CD14-positive monocyte (primary cell): ENCODE data around the gene E2F7. TPM values are rescaled to one million over a fixed set of nuclear protein-coding genes. Genes with fewer than 3 reads are reported as not detected.
A peak's percentile ranks its signal among the peaks of the same experiment; 100 is the strongest.

ENCODE experiments used
- DNase-seq, 3 donors: peaks; one replicate each; pipeline ENCODE4 v3.0.0-alpha.2; 2011 to 2022
- H2AFZ ChIP-seq: 2 replicates; pipeline ENCODE4 v1.6.0; 2012; ENCODE audit warnings: mild to moderate bottlenecking, low read depth, low read length, inconsistent platforms; ENCODE audit not compliant: insufficient read depth, poor library complexity, severe bottlenecking
- H3K27ac ChIP-seq, 2 donors: 1 replicate in 1 of 2; 2 replicates in 1 of 2; pipeline ENCODE4 v1.5.1; 2012 to 2013; ENCODE audit warnings: low read length in 2 of 2, control low read depth in 1 of 2, inconsistent platforms in 1 of 2, low read depth in 1 of 2, mild to moderate bottlenecking in 1 of 2
- H3K27me3 ChIP-seq, 2 donors: one replicate each; pipeline versions ENCODE4 v1.6.0 to v1.6.1; 2011 to 2013; ENCODE audit warnings: low read length in 2 of 2; ENCODE audit not compliant: control insufficient read depth in 2 of 2, insufficient read depth in 2 of 2
- H3K36me3 ChIP-seq, 2 donors: replicated peaks in 1 of 2; 1 replicate in 1 of 2; 2 replicates in 1 of 2; pipeline versions ENCODE4 v1.5.1 to v1.6.1; 2012 to 2013; ENCODE audit warnings: low read length in 2 of 2, control low read depth in 1 of 2, inconsistent platforms in 1 of 2, mild to moderate bottlenecking in 1 of 2; ENCODE audit not compliant: insufficient read depth in 2 of 2, control insufficient read depth in 1 of 2
- H3K4me1 ChIP-seq, 2 donors: 1 replicate in 1 of 2; 2 replicates in 1 of 2; pipeline versions ENCODE4 v1.5.1 to v1.6.1; 2012 to 2013; ENCODE audit warnings: low read length in 2 of 2, control low read depth in 1 of 2, inconsistent platforms in 1 of 2, mild to moderate bottlenecking in 1 of 2, moderate library complexity in 1 of 2; ENCODE audit not compliant: insufficient read depth in 2 of 2, control insufficient read depth in 1 of 2
- H3K4me2 ChIP-seq: replicated peaks from 2 replicates; pipeline ENCODE3; 2012; ENCODE audit warnings: low read length, moderate library complexity, mild to moderate bottlenecking; ENCODE audit not compliant: poor library complexity, severe bottlenecking; ENCODE audit errors: extremely low read depth
- H3K4me3 ChIP-seq, 3 experiments: fragments of 200-600 bp in 1 of 3; sonication (generic) in 1 of 3; replicated peaks in 1 of 3; 1 replicate in 2 of 3; 2 replicates in 1 of 3; pipeline ENCODE4 v1.5.1; 2011 to 2013; ENCODE audit warnings: low read length in 3 of 3, mild to moderate bottlenecking in 3 of 3, control low read depth in 2 of 3, low read depth in 2 of 3, inconsistent platforms in 1 of 3, moderate library complexity in 1 of 3
- H3K79me2 ChIP-seq: 2 replicates; pipeline ENCODE4 v1.6.0; 2012; ENCODE audit warnings: mild to moderate bottlenecking, control low read depth, inconsistent platforms, low read length, moderate library complexity; ENCODE audit not compliant: insufficient read depth
- H3K9ac ChIP-seq: 2 replicates; pipeline ENCODE4 v1.6.0; 2017; ENCODE audit warnings: low read length, mild to moderate bottlenecking; ENCODE audit not compliant: insufficient read depth, poor library complexity, severe bottlenecking
- H3K9me3 ChIP-seq, 2 donors: replicated peaks in 1 of 2; 1 replicate in 1 of 2; 2 replicates in 1 of 2; pipeline versions ENCODE4 v1.5.1 to v1.6.1; 2012 to 2013; ENCODE audit warnings: low read length in 2 of 2, control low read depth in 1 of 2; ENCODE audit not compliant: control insufficient read depth in 1 of 2, insufficient read depth in 1 of 2
- H4K20me1 ChIP-seq: 2 replicates; pipeline ENCODE4 v1.6.0; 2012; ENCODE audit warnings: mild to moderate bottlenecking, low read length, control low read depth, moderate library complexity; ENCODE audit not compliant: insufficient read depth
- H3K27ac Mint-ChIP-seq, 7 donors: one replicate each; pipeline ENCODE4 v1.8.0; 2020; ENCODE audit warnings: mild to moderate bottlenecking in 7 of 7, mixed read lengths in 7 of 7, moderate library complexity in 6 of 7, inconsistent platforms in 2 of 7
- H3K27me3 Mint-ChIP-seq, 3 donors: one replicate each; pipeline ENCODE4 v1.8.0; 2021 to 2022; ENCODE audit warnings: low read depth in 3 of 3, mild to moderate bottlenecking in 3 of 3, mixed read lengths in 3 of 3, moderate library complexity in 3 of 3, inconsistent platforms in 1 of 3
- H3K36me3 Mint-ChIP-seq, 2 donors: one replicate each; pipeline ENCODE4 v1.8.0; 2020; ENCODE audit warnings: mixed read lengths in 2 of 2, inconsistent platforms in 1 of 2, mild to moderate bottlenecking in 1 of 2
- H3K4me1 Mint-ChIP-seq: one replicate; pipeline ENCODE4 v1.8.0; 2020; ENCODE audit warnings: mild to moderate bottlenecking, mixed read lengths
- H3K4me3 Mint-ChIP-seq, 2 donors: one replicate each; pipeline ENCODE4 v1.8.0; 2020; ENCODE audit warnings: mild to moderate bottlenecking in 2 of 2, mixed read lengths in 2 of 2, moderate library complexity in 1 of 2
- H3K9me3 Mint-ChIP-seq, 7 donors: one replicate each; pipeline ENCODE4 v1.8.0; 2020 to 2022; ENCODE audit warnings: mixed read lengths in 7 of 7, mild to moderate bottlenecking in 6 of 7, moderate library complexity in 6 of 7, inconsistent platforms in 2 of 7
- WGBS: methylation state at CpG from one replicate; pipeline ENCODE4 v1.1.5; 2013; ENCODE audit warnings: missing lambda C conversion rate; ENCODE audit not compliant: insufficient coverage; 5-methylcytosine and 5-hydroxymethylcytosine counted together
- intact Hi-C, 2 donors: fragments of 100-400 bp; cut with micrococcal nuclease; formaldehyde crosslinking; loops; one replicate each; pipeline versions ENCODE4 v1.15.0 to v1.15.1; 2023
- polyA plus RNA-seq, 3 donors: library from polyadenylated mRNA; depleted of rRNA in 1 of 3; unstranded in 2 of 3; stranded (reverse) in 1 of 3; fragments of 300-500 nt in 2 of 3; fragments of >200 nt in 1 of 3; fragmentation: Illumina TruSeq in 2 of 3; gene quantifications; 1 replicate in 2 of 3; 2 replicates in 1 of 3; pipeline ENCODE4 v1.2.3, GENCODE V29; 2012 to 2021
- TF ChIP-seq, protein P1 (sequence below): fragments of 200-600 bp; IDR thresholded peaks from one replicate; pipeline ENCODE4 v1.8.0; 2022; ENCODE audit warnings: antibody characterized with exemption, mild to moderate bottlenecking

Gene E2F7
- polyA plus RNA-seq, 3 donors = not detected

DNA sequence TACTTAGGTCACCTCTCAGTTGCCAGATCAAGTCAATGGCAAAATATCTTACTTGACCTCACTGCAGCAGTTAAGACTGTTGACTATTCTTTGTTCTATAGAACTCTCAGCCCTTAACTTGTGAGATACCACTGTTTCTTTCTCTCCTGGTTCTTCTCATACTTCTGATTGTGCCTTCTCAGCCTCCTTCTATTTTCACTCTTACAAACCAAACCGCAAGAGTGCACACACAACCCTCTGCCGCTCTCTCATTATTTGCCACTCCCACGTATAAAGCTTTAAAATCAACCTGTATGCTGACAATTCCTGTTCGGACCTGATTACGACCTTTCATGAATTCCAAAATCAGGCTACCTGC, 4.5 kb downstream of the E2F7 start:
- Histone ChIP-seq H3K4me3 (no peak overlapping the region), H3K27ac (no peak overlapping the region)

DNA sequence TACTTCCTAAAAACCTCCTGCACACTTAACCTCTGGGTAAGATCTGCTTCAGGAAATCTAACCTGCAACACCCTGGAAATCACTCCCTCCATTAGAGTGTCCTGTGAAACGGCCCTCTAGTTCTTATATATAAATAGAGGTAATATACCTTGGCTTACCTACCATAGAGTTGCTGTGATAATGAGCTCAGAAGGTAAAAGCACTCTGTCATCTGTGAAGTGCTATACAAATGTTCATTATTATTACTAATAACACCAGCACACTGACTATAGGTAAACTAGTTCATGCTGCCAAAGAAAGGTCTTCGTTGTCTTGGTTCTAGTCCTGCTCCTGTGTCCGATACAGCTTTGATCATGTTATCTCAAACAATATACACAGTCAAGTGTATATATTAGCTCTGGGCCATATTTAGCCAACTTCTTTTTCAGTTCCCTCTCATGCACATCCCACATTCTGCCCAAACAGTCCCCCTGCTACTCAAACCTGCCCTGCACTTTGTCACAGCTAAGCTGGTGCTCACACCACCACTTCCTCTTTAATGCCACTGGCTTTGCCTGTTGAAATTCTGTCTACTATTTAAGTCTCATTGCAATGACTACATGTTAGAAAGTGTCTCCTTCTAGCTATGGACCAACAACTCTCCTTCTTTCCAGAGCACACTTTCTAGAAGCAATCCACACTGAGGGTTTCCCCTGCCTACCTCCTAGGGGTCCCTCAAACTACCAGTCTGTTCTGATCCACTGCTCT, 5.1 kb downstream of the E2F7 start:
- H3K9me3 ChIP-seq = no peaks in the 10 kb centered on the region
- peaks cover 12 to 19% of the 10 kb centered on the region in 2 donors for H3K4me1 ChIP-seq
- TF ChIP-seq, protein P1, sequence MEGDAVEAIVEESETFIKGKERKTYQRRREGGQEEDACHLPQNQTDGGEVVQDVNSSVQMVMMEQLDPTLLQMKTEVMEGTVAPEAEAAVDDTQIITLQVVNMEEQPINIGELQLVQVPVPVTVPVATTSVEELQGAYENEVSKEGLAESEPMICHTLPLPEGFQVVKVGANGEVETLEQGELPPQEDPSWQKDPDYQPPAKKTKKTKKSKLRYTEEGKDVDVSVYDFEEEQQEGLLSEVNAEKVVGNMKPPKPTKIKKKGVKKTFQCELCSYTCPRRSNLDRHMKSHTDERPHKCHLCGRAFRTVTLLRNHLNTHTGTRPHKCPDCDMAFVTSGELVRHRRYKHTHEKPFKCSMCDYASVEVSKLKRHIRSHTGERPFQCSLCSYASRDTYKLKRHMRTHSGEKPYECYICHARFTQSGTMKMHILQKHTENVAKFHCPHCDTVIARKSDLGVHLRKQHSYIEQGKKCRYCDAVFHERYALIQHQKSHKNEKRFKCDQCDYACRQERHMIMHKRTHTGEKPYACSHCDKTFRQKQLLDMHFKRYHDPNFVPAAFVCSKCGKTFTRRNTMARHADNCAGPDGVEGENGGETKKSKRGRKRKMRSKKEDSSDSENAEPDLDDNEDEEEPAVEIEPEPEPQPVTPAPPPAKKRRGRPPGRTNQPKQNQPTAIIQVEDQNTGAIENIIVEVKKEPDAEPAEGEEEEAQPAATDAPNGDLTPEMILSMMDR = no peak
- H3K27me3 ChIP-seq = peaks cover 0 to 8% of the 10 kb centered on the region in 2 donors
- no peak overlapping the region for H3K9ac ChIP-seq
- DNase-seq = peak; percentile 11 to 43 (median 18)
- H3K36me3 Mint-ChIP-seq = peaks cover 12 to 18% of the 10 kb centered on the region in 2 donors
- H3K9me3 Mint-ChIP-seq = peaks cover 0 to 2% (median 0%) of the 10 kb centered on the region in 7 donors
- WGBS = 73% methylated on average over 2 of the region's 3 CpGs
- intact Hi-C loops = no loop called here
- H2AFZ ChIP-seq = no peak overlapping the region
- peaks cover 29% of the 10 kb centered on the region for H3K4me1 Mint-ChIP-seq
- no peaks in the 10 kb centered on the region for H4K20me1 ChIP-seq
- peak overlapping the region in 3 of 7 donors; percentile 1 to 51 (median 44) for H3K27ac Mint-ChIP-seq
- peaks cover 0 to 5% of the 10 kb centered on the region in 2 donors for H3K36me3 ChIP-seq
- peak overlapping the region in 1 of 2 donors; percentile 4 for H3K4me3 Mint-ChIP-seq
- no peaks in the 10 kb centered on the region for H3K79me2 ChIP-seq
- H3K4me3 ChIP-seq = no peak overlapping the region
- no peak overlapping the region for H3K4me2 ChIP-seq
- H3K27me3 Mint-ChIP-seq = peaks cover 5 to 8% (median 5%) of the 10 kb centered on the region in 3 donors
- no peak overlapping the region for H3K27ac ChIP-seq

More for the DNA sequence above, 4.5 kb downstream of the E2F7 start:
- DNase-seq = no peak
- H3K36me3 ChIP-seq = peaks cover 0 to 5% of the 10 kb centered on the region in 2 donors
- Mint-ChIP-seq H3K27ac (peak overlapping the region in 1 of 7 donors; percentile 51), H3K9me3 (peaks cover 0 to 2% (median 0%) of the 10 kb centered on the region in 7 donors), H3K4me1 (peaks cover 30% of the 10 kb centered on the region), H3K4me3 (no peak overlapping the region), H3K36me3 (peaks cover 10 to 16% of the 10 kb centered on the region in 2 donors), H3K27me3 (peaks cover 5 to 8% (median 5%) of the 10 kb centered on the region in 3 donors)
- intact Hi-C loops = no loop called here
- H3K79me2 ChIP-seq = no peaks in the 10 kb centered on the region
- TF ChIP-seq, protein P1 = no peak
- peaks cover 13 to 24% of the 10 kb centered on the region in 2 donors for H3K4me1 ChIP-seq
- H4K20me1 ChIP-seq = no peaks in the 10 kb centered on the region
- H3K9me3 ChIP-seq = no peaks in the 10 kb centered on the region
- WGBS = 95% methylated on average over 5 of the region's 5 CpGs
- H3K9ac ChIP-seq = no peak overlapping the region
- H2AFZ ChIP-seq = no peak overlapping the region
- no peak overlapping the region for H3K4me2 ChIP-seq
- peaks cover 0 to 8% of the 10 kb centered on the region in 2 donors for H3K27me3 ChIP-seq
